CD4-positive, alpha-beta T cell (primary cell): ENCODE data around the gene KHSRP. TPM values are rescaled to one million over a fixed set of nuclear protein-coding genes. Genes with fewer than 3 reads are reported as not detected.
A peak's percentile ranks its signal among the peaks of the same experiment; 100 is the strongest.

Experiments
- ATAC-seq: fragments of 200-7000 bp; cut with Tn5 transposase; one replicate; pipeline ENCODE4 v1.10.0; 2022; ENCODE audit warnings: mild to moderate bottlenecking; ENCODE audit not compliant: poor library complexity
- CTCF ChIA-PET: fragments of 350-600 bp; sonication (Branson Sonifier 250); formaldehyde crosslinking; loops from one replicate; lab custom pipeline; 2021; ENCODE audit warnings: antibody characterized with exemption, inconsistent platforms; lab: Charles Lee
- POLR2A ChIA-PET: fragments of 350-600 bp; sonication (Branson Sonifier 250); formaldehyde crosslinking; loops from one replicate; lab custom pipeline; 2021; ENCODE audit warnings: antibody characterized with exemption, inconsistent platforms; lab: Charles Lee
- DNase-seq, 14 experiments: peaks; one replicate each; pipeline ENCODE4 v3.0.0-alpha.2; 2013 to 2020; ENCODE audit warnings: mixed read lengths in 2 of 14
- H3K27ac ChIP-seq, 2 donors: one replicate each; pipeline versions ENCODE4 v1.5.1 to v1.7.0; 2013; ENCODE audit warnings: low read length in 2 of 2, low read depth in 1 of 2, mild to moderate bottlenecking in 1 of 2
- H3K27me3 ChIP-seq, 2 experiments: 1 replicate in 1 of 2; 2 replicates in 1 of 2; pipeline versions ENCODE4 v1.6.1 to v1.7.0; 2013; ENCODE audit warnings: low read length in 2 of 2, control low read depth in 1 of 2, mild to moderate bottlenecking in 1 of 2, moderate library complexity in 1 of 2; ENCODE audit not compliant: insufficient read depth in 2 of 2, control insufficient read depth in 1 of 2
- H3K36me3 ChIP-seq: one replicate; pipeline ENCODE4 v1.6.1; 2013; ENCODE audit warnings: low read length, control low read depth; ENCODE audit not compliant: insufficient read depth
- H3K4me1 ChIP-seq: one replicate; pipeline ENCODE4 v1.6.1; 2013; ENCODE audit warnings: low read length, control low read depth; ENCODE audit not compliant: insufficient read depth
- H3K4me3 ChIP-seq: one replicate; pipeline ENCODE4 v1.5.1; 2013; ENCODE audit warnings: mild to moderate bottlenecking, low read length, moderate library complexity
- H3K9me3 ChIP-seq, 2 experiments: 1 replicate in 1 of 2; 2 replicates in 1 of 2; pipeline versions ENCODE4 v1.6.1 to v1.7.0; 2013; ENCODE audit warnings: low read length in 2 of 2, mild to moderate bottlenecking in 2 of 2, control low read depth in 1 of 2, moderate library complexity in 1 of 2; ENCODE audit not compliant: control insufficient read depth in 1 of 2, insufficient read depth in 1 of 2
- H3K27ac Mint-ChIP-seq: one replicate; pipeline ENCODE4 v1.8.0; 2020; ENCODE audit warnings: mixed read lengths
- H3K27me3 Mint-ChIP-seq: one replicate; pipeline ENCODE4 v1.8.0; 2021; ENCODE audit warnings: mixed read lengths
- H3K36me3 Mint-ChIP-seq: one replicate; pipeline ENCODE4 v1.8.0; 2021; ENCODE audit warnings: low read depth, mixed read lengths
- H3K4me1 Mint-ChIP-seq: one replicate; pipeline ENCODE4 v1.8.0; 2021; ENCODE audit warnings: low read depth, mixed read lengths
- H3K4me3 Mint-ChIP-seq: one replicate; pipeline ENCODE4 v1.8.0; 2020; ENCODE audit warnings: mild to moderate bottlenecking, mixed read lengths
- H3K9me3 Mint-ChIP-seq: one replicate; pipeline ENCODE4 v1.8.0; 2020; ENCODE audit warnings: mixed read lengths
- CTCF ChIP-seq: fragments of 200-600 bp; IDR thresholded peaks from one replicate; pipeline ENCODE4 v1.8.0; 2022; ENCODE audit warnings: antibody characterized with exemption, mild to moderate bottlenecking
- intact Hi-C, 2 experiments: fragments of 100-400 bp; cut with DNase I in 1 of 2; cut with micrococcal nuclease in 1 of 2; formaldehyde crosslinking; loops; one replicate each; pipeline versions ENCODE4 v1.15.1 to v1.9.0; 2023 to 2025; cut with DNase I, micrococcal nuclease
- polyA plus RNA-seq, 2 donors: library from polyadenylated mRNA; unstranded; fragments of 120-200 nt; gene quantifications; one replicate each; pipeline ENCODE4 v1.2.1, GENCODE V29; 2013
- total RNA-seq, 174 experiments: library from RNA in 2 of 174; stranded (reverse) in 2 of 174; gene quantifications; one replicate each; pipeline ENCODE4 v1.2.3 and lab custom pipeline; 2021 to 2026

Gene KHSRP, protein sequence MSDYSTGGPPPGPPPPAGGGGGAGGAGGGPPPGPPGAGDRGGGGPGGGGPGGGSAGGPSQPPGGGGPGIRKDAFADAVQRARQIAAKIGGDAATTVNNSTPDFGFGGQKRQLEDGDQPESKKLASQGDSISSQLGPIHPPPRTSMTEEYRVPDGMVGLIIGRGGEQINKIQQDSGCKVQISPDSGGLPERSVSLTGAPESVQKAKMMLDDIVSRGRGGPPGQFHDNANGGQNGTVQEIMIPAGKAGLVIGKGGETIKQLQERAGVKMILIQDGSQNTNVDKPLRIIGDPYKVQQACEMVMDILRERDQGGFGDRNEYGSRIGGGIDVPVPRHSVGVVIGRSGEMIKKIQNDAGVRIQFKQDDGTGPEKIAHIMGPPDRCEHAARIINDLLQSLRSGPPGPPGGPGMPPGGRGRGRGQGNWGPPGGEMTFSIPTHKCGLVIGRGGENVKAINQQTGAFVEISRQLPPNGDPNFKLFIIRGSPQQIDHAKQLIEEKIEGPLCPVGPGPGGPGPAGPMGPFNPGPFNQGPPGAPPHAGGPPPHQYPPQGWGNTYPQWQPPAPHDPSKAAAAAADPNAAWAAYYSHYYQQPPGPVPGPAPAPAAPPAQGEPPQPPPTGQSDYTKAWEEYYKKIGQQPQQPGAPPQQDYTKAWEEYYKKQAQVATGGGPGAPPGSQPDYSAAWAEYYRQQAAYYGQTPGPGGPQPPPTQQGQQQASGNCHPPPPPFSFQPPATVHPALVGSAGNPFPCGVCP
- total RNA-seq (100 to 1,000 TPM; 128 to 143 TPM), total RNA-seq (lab: John Stamatoyannopoulos, UW) (61.4 to 317 (median 105) reads per million in 172 experiments)
- polyA plus RNA-seq (2013, experiment 1 of 2) = 124 TPM
- 118 TPM for polyA plus RNA-seq (2013, experiment 2 of 2)

- peaks cover 32% of the 10 kb centered on the region for H3K4me1 Mint-ChIP-seq
- Histone ChIP-seq H3K27me3 (no peaks in the 10 kb centered on the region), H3K27ac (peak within 1 kb of the TSS; percentile 75 to 87), H3K36me3 (peaks cover 31% of the 10 kb centered on the region), H3K9me3 (peaks cover 0 to 6% of the 10 kb centered on the region in 2 experiments), H3K4me3 (peak within 1 kb of the TSS; percentile 80), H3K4me1 (peaks cover 44% of the 10 kb centered on the region)
- ATAC-seq = no peak
- intact Hi-C loops = loop anchor here (1.0 to 2.0 kb wide), 3 partner anchors 31 to 80 kb away; partner anchors contain the start of genes ALKBH7 (in 1 of the 2) and GTF2F1 (in 1 of the 2)
- peak in 9 of 14 experiments; percentile 9 to 71 (median 24) for DNase-seq
- H3K27me3 Mint-ChIP-seq = no peaks in the 10 kb centered on the region
- ChIA-PET POLR2A (interaction anchor here (0.6 to 3.6 kb wide), 20 partner anchors 12 to 1519 kb away, joined by 3 to 53 read pairs (median 4); partner anchors contain the start of genes ALKBH7, CLPP, DENND1C and GPR108), CTCF (no interaction called here)
- H3K36me3 Mint-ChIP-seq = peaks cover 41% of the 10 kb centered on the region
- peak within 1 kb of the TSS; percentile 91 for H3K4me3 Mint-ChIP-seq
- no peak for TF ChIP-seq CTCF
- H3K9me3 Mint-ChIP-seq = no peaks in the 10 kb centered on the region
- H3K27ac Mint-ChIP-seq = peak within 1 kb of the TSS; percentile 89
These were observed at the start of gene KHSRP for GRCh38 chr19:6424195-6424938. TSS of gene KHSRP (minus strand) at chr19:6424811. CDS start at chr19:6424701, 110 bp downstream.

GRCh38 chr19:6473647-6474046 lies 49.0 kb upstream of the KHSRP start:
- no peaks in the 10 kb centered on the region for H3K9me3 Mint-ChIP-seq
- DNase-seq = no peak
- CTCF ChIA-PET = no interaction called here
- H3K27me3 ChIP-seq = no peaks in the 10 kb centered on the region
- H3K4me1 Mint-ChIP-seq = peaks cover 5% of the 10 kb centered on the region
- POLR2A ChIA-PET = interaction anchor here (0.6 kb wide), 1 partner anchor 112 kb away, joined by 3 read pairs; the partner anchor contains the start of gene CLPP
- H3K4me3 ChIP-seq = no peak overlapping the region
- peaks cover 43% of the 10 kb centered on the region for H3K36me3 Mint-ChIP-seq
- ATAC-seq = no peak
- H3K27ac ChIP-seq = no peak overlapping the region
- H3K9me3 ChIP-seq = peaks cover 0 to 11% of the 10 kb centered on the region in 2 experiments
- no peak overlapping the region for H3K4me3 Mint-ChIP-seq
- no peak overlapping the region for H3K27ac Mint-ChIP-seq
- intact Hi-C loops = no loop called here
- peaks cover 68% of the 10 kb centered on the region for H3K36me3 ChIP-seq
- H3K27me3 Mint-ChIP-seq = no peaks in the 10 kb centered on the region
- no peak for TF ChIP-seq CTCF
- peaks cover 14% of the 10 kb centered on the region for H3K4me1 ChIP-seq

- no peak overlapping the region for H3K27ac ChIP-seq
- peak in 1 of 14 experiments; percentile 12 for DNase-seq
- Mint-ChIP-seq H3K27me3 (no peaks in the 10 kb centered on the region), H3K4me1 (peaks cover 5% of the 10 kb centered on the region), H3K36me3 (peaks cover 52% of the 10 kb centered on the region), H3K9me3 (no peaks in the 10 kb centered on the region), H3K4me3 (no peak overlapping the region), H3K27ac (no peak overlapping the region)
- H3K36me3 ChIP-seq = peaks cover 68% of the 10 kb centered on the region
- H3K4me1 ChIP-seq = peaks cover 11% of the 10 kb centered on the region
- intact Hi-C loops = no loop called here
- ChIA-PET POLR2A (interaction anchor here (2.1 kb wide), 1 partner anchor 9 kb away, joined by 10 read pairs; the partner anchor contains the start of gene DENND1C), CTCF (no interaction called here)
- no peaks in the 10 kb centered on the region for H3K27me3 ChIP-seq
- peaks cover 0 to 11% of the 10 kb centered on the region in 2 experiments for H3K9me3 ChIP-seq
- ATAC-seq = no peak
- no peak overlapping the region for H3K4me3 ChIP-seq
- no peak for TF ChIP-seq CTCF
These were observed 48.1 kb upstream of the KHSRP start for GRCh38 chr19:6472713-6473112.
